ENCODE results near the gene PRTN3. TPM values are rescaled to one million over a fixed set of nuclear protein-coding genes. Genes with fewer than 3 reads are reported as not detected.
"Not testable (repeated sequence)": the region's sequence is repeated elsewhere in the genome, so short reads cannot be mapped to it uniquely, and the experiment has no call there.

The PRTN3 gene
- total RNA-seq, 1 donor from 2014 or later: not detected

GRCh38 chr19:843836-844545 is 3.2 kb downstream of the PRTN3 start:
- intact Hi-C loops (cut with micrococcal nuclease): no loop called here

GRCh38 chr19:844546-844971 is 3.8 kb downstream of the PRTN3 start:
- intact Hi-C loops (cut with micrococcal nuclease): no loop called here

- intact Hi-C loops (cut with micrococcal nuclease): no loop called here
Observed at GRCh38 chr19:845707-846521, 5.1 kb downstream of the PRTN3 start.

GRCh38 chr19:848386-848921 is 7.7 kb downstream of the PRTN3 start:
- intact Hi-C loops (cut with micrococcal nuclease): no loop called here

- intact Hi-C loops (cut with micrococcal nuclease): not testable (repeated sequence)
Observed at GRCh38 chr19:849195-849594, 8.4 kb downstream of the PRTN3 start.

GRCh38 chr19:850221-850978 is 9.6 kb downstream of the PRTN3 start:
- intact Hi-C loops (cut with micrococcal nuclease): no loop called here

- intact Hi-C loops (cut with micrococcal nuclease): no loop called here
Observed at GRCh38 chr19:850979-851335, 10.2 kb downstream of the PRTN3 start.

- intact Hi-C loops (cut with micrococcal nuclease): no loop called here
Observed at GRCh38 chr19:852136-853013, 11.6 kb downstream of the PRTN3 start, which contains the start of gene ELANE. TSS of gene ELANE (plus strand) at chr19:852303. CDS start at chr19:852329, 26 bp downstream.

- intact Hi-C loops (cut with micrococcal nuclease): no loop called here
Observed at GRCh38 chr19:853014-853585, 12.3 kb downstream of the PRTN3 start.

- intact Hi-C loops (cut with micrococcal nuclease): not testable (repeated sequence)
Observed at GRCh38 chr19:853614-854220, 12.9 kb downstream of the PRTN3 start.

- intact Hi-C loops (cut with micrococcal nuclease): no loop called here
Observed at GRCh38 chr19:854549-854948, 13.8 kb downstream of the PRTN3 start.

- intact Hi-C loops (cut with micrococcal nuclease): no loop called here
Observed at GRCh38 chr19:855142-855541, 14.3 kb downstream of the PRTN3 start.

- intact Hi-C loops (cut with micrococcal nuclease): no loop called here
Observed at GRCh38 chr19:855566-856120, 14.8 kb downstream of the PRTN3 start.

- intact Hi-C loops (cut with micrococcal nuclease): no loop called here
Observed at GRCh38 chr19:858284-858683, 17.5 kb downstream of the PRTN3 start.

- intact Hi-C loops (cut with micrococcal nuclease): no loop called here
Observed at GRCh38 chr19:858868-859843, 18.4 kb downstream of the PRTN3 start, which contains the start of gene CFD. TSS of gene CFD (plus strand) at chr19:859664. CDS start at chr19:859690, 26 bp downstream.

GRCh38 chr19:861141-861755 is 20.4 kb downstream of the PRTN3 start:
- intact Hi-C loops (cut with micrococcal nuclease): no loop called here

GRCh38 chr19:861756-862580 is 21.2 kb downstream of the PRTN3 start:
- intact Hi-C loops (cut with micrococcal nuclease): loop anchor here (1.0 to 2.0 kb wide), 12 partner anchors 11 to 387 kb away; partner anchors contain the start of genes ARHGAP45, MED16, MIDN and PTBP1

All from T-helper 1 cell treated with Interleukin-12 subunit alpha and Interleukin-12 subunit beta and Interleukin-4 antibody, amounts not matched to agents 30 ng/mL and 1 ng/mL, for 36 hours (primary cell).